NCI-H748 (cell line): ENCODE data around the gene OR5B3.
"Not testable (repeated sequence)": the region's sequence is repeated elsewhere in the genome, so short reads cannot be mapped to it uniquely, and the experiment has no call there.

ENCODE experiments used
- DNase-seq: peaks from one replicate; lab custom pipeline; 2025; ENCODE audit not compliant: unreplicated experiment; lab: John Stamatoyannopoulos, UW

Gene OR5B3

DNA sequence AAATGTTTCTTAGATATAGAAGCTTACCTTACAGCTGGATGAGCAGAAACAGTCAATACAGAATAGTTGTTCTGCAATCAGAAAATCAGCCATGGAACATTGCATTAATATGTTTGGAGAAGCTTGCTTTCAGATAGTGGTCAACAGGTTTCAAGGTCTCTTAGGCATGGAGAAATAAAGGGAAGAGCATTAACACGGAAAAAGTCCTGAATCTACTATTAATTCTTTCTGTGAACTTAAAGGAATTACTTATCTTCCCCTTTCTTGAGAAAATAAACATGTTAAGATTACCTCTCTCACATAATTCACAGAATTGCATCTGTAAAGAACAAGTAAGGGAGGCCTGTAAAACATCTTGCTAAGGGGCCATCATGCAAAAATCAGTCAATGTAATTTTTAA is at the start of gene OR5B3:
OR5B3 (minus strand) TSS at position 101 of the 400 bp plus-strand sequence. CDS start 3,465 bp downstream, outside the sequence.
- DNase-seq: no peak

DNA sequence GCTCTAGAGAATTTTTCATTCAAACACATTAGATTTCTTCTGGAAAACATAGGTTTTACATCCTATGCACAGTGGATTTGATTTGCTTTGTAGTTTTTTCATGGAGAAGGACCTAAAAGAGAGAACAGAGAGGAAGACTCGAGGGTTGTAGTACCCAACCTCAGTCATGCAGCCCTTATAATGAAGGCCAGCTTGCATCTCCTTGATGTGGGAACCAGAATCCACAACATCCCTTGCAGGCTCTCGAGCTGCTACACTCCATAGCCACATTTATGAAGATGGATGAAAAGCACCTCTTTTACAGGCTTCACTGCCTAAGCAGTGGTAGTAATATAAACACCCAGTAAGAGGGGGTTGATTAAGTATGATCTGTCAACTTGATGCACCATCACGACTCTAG is 44.9 kb upstream of the OR5B3 start:
- DNase-seq: no peak

DNA sequence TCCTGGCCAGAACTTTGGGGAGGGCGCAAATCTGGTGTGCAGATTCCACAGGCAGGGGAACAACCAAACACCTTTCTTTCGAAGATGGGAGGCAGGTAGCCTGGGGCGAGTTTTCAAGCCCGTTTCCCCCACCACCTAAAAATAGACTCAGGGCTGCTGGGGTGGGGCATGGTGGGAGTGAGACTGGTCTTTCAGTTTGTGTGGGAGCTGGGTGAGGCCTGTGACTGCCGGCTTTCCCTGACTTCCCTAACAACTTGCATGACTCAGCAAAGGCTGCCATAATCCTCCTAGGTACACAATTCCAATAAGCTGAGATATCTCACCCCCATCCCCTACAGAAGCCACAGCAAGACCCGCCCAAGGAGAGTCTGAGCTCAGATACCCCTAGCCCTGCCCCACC is 39.6 kb upstream of the OR5B3 start:
- DNase-seq: no peak

DNA sequence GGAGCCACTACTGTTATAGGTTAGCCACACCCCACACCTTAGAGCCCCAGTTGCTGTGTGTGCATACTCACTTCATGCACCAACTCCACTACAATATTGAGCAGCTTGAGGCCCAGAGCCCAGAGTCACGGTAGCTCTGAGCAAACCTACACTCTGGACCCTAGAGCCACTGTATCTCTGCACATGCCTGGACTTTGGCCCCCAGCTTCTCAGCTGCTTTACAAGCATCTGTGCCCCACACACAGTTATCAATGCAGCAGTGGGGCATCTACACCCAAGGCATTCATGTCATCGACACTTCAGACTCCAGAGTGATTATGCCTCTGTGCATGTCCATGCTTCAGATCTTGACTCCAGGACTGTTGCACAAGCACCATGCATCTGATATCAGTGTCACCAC is 37.6 kb upstream of the OR5B3 start:
- DNase-seq: no peak

DNA sequence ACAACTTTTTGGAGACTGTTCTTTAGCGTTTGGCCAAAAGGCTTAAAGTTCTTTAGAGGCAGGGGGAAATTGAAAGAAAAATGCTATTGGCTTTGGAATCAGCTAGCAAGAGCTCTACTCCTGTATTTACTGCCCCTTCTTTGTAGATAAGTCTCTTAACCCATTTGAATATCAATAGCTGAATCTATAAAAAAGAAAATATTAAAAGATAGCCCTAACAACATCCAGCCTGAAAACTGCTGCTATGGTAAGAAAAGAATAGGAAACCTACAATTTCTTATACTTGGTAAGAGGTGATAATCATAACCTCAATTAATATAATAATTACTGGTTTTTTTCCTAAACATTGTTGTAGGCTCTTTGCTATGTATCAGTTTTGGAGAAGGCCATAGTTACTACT is 35.5 kb upstream of the OR5B3 start, which contains the start of gene OR5B12:
OR5B12 (minus strand) TSS at position 101 of the 400 bp plus-strand sequence. CDS start 2,085 bp downstream, outside the sequence.
- no peak for DNase-seq

DNA sequence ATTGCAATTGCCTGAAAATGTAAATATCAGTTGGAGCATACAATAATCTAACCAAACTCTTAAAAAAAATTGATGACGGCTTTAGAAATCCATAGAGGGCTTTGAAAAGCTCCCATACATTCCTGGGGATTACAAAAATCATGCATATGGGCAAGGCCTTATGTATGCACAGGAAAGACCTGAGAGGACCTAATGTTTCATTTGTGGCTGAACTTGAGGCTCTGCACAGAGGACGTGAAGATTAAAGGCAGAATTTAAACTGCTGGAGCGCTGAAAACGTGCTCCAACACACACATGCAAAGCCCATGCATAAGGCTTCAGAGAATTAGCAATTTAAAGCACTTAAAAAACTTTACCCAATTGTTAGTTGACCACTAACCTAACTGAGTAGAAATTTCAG is 31.8 kb upstream of the OR5B3 start:
- no peak for DNase-seq

DNA sequence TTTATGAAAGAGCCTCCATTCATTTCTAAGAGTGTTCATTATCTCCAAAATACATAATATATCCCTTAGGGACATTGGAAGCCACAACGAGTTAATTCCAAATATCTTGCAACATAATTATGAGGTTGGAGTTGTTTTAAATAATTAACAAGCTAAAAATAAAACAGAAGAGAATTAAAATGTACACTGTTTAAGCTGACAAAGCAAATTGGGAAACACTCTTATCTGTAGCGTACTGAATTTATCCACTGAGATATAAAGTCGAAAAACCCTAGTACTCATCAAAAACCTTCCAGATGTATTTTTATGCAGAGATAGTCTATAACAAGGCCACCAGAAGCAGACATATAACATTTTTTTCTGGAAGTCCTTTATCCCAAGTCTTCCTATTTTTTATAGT is 27.5 kb upstream of the OR5B3 start:
- no peak for DNase-seq

DNA sequence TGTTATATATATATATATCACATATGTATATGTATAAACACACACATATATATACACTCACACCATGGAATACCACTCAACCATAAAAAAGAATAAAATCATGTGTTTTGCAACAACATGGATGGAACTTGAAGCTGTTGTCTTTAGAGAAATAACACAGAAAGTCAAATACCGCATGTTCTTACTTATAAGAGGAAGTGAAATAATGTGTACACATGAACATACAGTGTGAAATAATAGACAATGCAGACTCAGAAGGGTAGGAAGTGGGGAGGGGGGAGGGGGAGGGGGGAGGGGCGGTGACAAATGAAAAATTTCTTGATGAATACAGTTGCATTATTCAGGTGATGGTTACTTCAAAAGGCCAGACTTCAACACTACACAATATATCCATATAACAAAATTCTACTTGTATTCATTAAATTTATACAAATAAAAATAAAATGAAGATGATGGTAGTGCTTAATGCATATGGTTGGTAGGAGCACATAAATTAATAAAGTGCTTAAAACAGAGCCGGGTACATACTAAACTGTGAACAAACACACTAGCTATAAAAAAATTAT is 27.0 kb upstream of the OR5B3 start:
- DNase-seq: no peak

DNA sequence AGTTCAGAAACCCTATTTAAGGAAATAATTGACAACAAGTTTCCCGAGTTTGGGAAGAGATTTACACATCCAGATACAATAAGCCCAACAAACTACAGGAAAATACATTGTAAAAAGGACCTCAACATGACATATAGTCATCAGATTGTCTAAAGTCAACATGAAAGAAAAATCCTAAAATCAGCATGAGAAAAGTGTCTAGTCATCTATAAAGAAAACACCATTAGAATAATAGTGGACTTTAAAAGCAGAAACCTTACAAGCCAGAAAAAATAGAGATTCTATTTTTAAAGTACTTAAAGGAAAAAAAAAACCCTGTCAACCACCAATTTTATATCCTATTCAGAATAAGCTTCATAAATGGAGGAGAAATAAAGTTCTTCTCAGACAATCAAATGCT is 22.6 kb upstream of the OR5B3 start:
- DNase-seq: no peak

DNA sequence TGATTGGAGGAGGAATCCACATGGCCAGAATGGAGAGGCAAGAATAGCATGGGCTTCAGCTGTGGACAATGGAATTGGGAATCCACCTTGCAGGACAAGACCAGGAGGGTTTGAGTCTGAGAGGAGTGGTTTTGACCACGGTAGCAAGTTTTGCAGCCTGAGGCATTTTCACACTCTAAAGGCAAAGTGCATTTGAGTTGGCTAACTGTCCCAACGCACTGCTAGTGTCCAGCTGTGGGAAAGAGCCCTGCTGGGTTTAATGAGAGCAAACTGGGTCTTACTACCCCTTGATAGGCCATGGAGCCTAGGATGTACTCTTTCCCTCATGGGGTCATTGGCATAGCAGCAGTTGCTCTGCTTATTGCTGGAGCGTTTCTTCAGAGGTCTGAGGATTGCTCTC is 21.3 kb upstream of the OR5B3 start, which contains the start of gene OR5B2:
OR5B2 (minus strand) TSS at position 101 of the 400 bp plus-strand sequence. CDS start 4,860 bp downstream, outside the sequence.
- DNase-seq: no peak

DNA sequence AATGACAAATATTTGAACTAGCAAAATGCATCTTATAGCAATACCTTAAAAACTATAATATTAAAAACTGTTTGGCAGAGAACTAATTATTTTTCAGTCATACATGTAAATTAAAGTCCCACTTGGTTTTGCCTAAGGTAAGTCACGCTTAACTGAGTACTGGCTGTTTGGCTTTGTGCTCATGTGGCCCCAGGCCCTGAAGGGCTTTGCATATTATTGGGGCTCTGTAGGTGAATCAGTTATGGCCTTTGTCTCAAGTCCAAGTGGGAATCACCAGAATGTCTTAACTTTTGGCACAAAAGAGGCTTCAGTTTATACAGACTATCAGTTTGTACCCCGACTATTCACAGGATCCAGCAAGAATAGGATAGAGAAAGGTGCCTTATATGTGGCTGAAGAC is 7.1 kb downstream of the OR5B3 start:
- not testable (repeated sequence) for DNase-seq

DNA sequence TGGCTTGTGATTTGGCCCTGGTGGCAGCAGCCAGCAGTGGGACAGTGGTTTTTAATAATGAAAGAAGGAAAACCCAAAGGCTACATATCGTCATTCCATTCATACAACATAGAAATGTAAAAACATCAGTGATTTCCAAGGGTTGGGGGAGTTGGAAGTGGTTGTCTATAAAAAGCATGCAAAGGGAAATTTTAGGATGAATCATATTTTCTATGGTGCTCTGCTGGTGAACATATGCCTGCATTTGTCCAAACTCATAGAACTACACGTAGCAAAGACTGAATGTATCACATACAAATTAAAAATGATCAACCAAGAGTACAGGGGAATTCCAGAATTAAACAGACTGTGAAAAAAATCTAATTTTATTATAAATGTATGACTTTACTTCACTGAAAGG is 11.1 kb downstream of the OR5B3 start:
- DNase-seq: no peak

DNA sequence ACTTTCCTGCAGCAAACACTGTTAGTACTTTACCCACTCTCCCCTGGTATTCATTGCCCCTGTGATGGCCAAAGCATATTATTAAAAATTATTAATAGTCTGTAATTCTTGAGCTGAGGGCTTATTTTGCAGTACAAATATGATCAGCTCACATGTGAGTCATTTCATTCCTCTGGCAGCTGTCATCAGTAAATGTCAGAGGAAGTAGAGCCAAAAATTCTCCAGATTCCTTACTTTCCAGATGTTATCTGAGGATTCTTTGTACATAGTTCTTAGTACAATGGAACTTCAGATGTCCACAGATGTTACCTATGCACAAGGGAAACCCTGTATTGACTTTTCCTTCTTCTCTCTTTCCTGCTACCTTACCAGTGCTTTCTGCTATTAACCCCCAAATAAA is 12.5 kb downstream of the OR5B3 start:
- DNase-seq: no peak

DNA sequence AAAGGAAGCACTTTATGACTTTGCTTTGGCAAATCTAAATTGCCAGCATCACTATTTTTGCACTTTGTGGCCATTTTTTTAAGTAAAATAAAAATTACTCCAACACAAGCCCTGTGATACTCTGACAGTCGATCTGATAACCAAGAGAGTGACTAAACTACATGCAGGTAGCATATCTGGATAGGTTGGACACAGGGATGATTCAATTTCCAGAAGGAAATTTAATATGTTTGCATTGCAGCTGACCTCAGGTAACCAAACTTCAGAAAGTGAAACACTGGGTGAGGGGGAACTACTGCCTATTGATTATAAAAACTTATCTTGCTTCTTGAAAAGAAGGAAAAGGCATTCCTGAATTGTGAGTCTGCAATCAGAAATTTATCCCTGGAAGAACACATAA is 13.9 kb downstream of the OR5B3 start:
- no peak for DNase-seq

DNA sequence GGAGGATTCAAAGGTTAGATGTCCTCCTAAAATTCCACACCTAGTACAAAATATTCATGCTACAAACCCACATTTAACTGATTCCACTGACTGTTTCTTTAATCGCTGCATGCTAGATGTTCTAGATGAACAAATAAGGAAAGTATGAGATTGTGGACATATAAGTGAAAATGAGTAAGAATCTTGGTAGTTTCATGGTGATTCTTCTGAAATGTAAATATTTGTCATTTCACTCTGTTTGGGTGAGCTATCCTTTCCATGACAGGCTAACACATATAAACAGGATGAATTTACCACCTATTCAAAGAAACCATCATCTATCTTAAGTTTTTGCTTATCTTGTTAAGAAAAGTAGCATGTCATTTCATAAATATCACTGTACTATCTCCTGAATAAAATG is 14.8 kb downstream of the OR5B3 start:
- DNase-seq: no peak

DNA sequence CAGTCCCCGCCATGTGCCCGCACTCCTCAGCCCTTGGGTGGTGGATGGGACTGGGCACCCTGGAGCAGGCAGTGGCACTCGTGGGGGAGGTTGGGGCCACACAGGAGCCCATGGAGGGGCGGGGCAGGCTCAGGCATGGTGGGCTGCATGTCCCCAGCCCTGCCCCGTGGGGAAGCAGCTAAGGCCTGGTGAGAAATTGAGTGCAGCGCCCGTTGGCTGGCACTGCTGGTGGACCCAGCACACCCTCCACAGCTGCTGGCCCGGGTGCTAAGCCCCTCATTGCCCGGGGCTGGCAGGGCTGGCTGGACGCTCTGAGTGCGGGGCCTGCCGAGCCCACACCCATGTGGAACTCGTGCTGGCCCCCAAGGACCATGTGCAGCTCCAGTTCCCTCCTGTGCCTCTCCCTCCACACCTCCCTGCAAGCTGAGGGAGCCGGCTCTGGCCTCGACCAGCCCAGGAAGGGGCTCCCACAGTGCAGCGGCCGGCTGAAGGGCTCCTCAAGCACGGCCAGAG is 16.1 kb downstream of the OR5B3 start:
- no peak for DNase-seq

DNA sequence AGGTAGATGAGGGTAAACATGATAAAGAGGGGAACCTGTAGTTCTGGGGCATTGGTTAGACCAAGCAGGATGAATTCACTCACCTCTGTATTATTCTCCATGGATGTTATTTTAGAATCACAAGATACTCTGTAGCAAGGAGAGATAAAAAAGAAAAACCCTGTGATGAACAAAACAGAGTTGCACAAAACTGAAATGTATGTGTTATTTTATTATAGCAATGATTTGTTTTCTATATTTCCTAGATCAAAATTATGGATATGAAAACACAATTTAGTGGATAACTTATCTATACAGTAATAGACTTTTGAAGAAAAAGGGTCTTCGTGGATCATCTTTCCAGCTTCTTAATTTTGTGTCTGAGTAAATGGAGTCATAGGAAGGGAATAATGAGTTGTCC is 47.7 kb downstream of the OR5B3 start, which contains the start of gene OR5B17:
OR5B17 (minus strand) TSS at position 101 of the 400 bp plus-strand sequence; CDS start at position 101, 0 bp downstream.
- DNase-seq: no peak

DNA sequence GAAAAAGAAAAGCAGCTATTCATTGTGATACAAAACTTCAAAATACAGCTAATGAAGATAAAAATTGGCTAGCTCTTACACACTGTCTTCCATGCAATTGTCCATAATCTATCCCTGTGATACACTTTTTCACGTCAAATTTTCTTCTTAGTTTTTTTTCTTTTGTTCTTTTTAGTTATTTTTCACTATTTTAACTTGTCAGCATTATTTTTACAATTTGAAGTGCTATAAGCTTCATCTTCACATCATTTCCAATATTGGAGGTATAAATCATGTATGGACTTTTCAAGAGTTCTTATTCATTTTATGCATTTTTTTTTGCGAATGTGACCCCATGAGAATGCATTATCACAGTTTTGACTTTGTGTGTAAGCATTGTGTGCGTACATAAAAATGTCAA is 51.9 kb downstream of the OR5B3 start:
- no peak for DNase-seq
